Panc1 (cell line): ENCODE measurements around the gene WRAP73. TPM values are rescaled to one million over a fixed set of nuclear protein-coding genes. Genes with fewer than 3 reads are reported as not detected.

Experiments
- ATAC-seq: fragments of 200-7000 bp; cut with Tn5 transposase; 2 replicates; pipeline ENCODE4 v1.9.1; 2020; ENCODE audit warnings: mild to moderate bottlenecking, moderate library complexity
- BruUV-seq: library from RNA; stranded (reverse); fragments of 400-500 nt; replicated peaks from 2 replicates; lab custom pipeline; 2021; lab: Mats Ljungman, UMichigan
- CTCF ChIA-PET: fragments of 300-600 bp; sonication (Branson Sonifier 250); formaldehyde crosslinking; loops from one replicate; lab custom pipeline; 2022; ENCODE audit warnings: antibody characterized with exemption; lab: Charles Lee
- POLR2A ChIA-PET: fragments of 300-600 bp; sonication (Branson Sonifier 250); formaldehyde crosslinking; loops from one replicate; lab custom pipeline; 2022; ENCODE audit warnings: antibody characterized with exemption; lab: Charles Lee
- DNase-seq: peaks from one replicate; pipeline ENCODE4 v3.0.0-alpha.2; 2010; ENCODE audit warnings: low read depth, low spot score
- H3K27ac ChIP-seq: 2 replicates; pipeline ENCODE4 v1.5.1; 2011; ENCODE audit warnings: mild to moderate bottlenecking, low read length, inconsistent platforms
- H3K27me3 ChIP-seq: fragments of 200-500 bp; sonication (Bioruptor generic); 2 replicates; pipeline ENCODE4 v1.6.0; 2014; ENCODE audit warnings: low read length, inconsistent platforms; ENCODE audit not compliant: control insufficient read depth, insufficient read depth
- H3K36me3 ChIP-seq: fragments of 200-500 bp; sonication (Bioruptor generic); 2 replicates; pipeline ENCODE4 v1.5.1; 2014; ENCODE audit warnings: inconsistent platforms, mild to moderate bottlenecking, low read length, moderate library complexity; ENCODE audit not compliant: control insufficient read depth, insufficient read depth
- H3K4me1 ChIP-seq: 2 replicates; pipeline ENCODE4 v1.5.1; 2011; ENCODE audit warnings: inconsistent platforms, mild to moderate bottlenecking, low read length, moderate library complexity; ENCODE audit not compliant: control insufficient read depth, insufficient read depth
- H3K4me3 ChIP-seq, 2 experiments: 2 replicates each; pipeline ENCODE4 v1.5.1; 2011 to 2012; ENCODE audit warnings: low read depth in 2 of 2, low read length in 2 of 2, mild to moderate bottlenecking in 2 of 2, inconsistent platforms in 1 of 2, moderate library complexity in 1 of 2
- H3K9me3 ChIP-seq: fragments of 200-500 bp; sonication (Bioruptor generic); 2 replicates; pipeline ENCODE4 v1.5.1; 2014; ENCODE audit warnings: low read depth, mild to moderate bottlenecking, inconsistent platforms, low read length, moderate library complexity; ENCODE audit not compliant: control insufficient read depth, insufficient read depth
- POLR2AphosphoS5 ChIP-seq: IDR thresholded peaks from 2 replicates; pipeline ENCODE4 v1.6.1; 2012; ENCODE audit warnings: mild to moderate bottlenecking, low read depth, low read length, moderate library complexity
- SIN3A ChIP-seq: IDR thresholded peaks from 2 replicates; pipeline ENCODE4 v1.6.1; 2012; ENCODE audit warnings: low read depth, mild to moderate bottlenecking, low read length, moderate library complexity, borderline replicate concordance; ENCODE audit not compliant: insufficient read depth
- TCF7L2 ChIP-seq: IDR thresholded peaks from 2 replicates; pipeline ENCODE4 v1.6.1; 2011; ENCODE audit warnings: mild to moderate bottlenecking, low read depth, low read length, inconsistent platforms
- in situ Hi-C: cut with HindIII; loops from 2 replicates; pipeline ENCODE4 v1.10.0; 2016; ENCODE audit warnings: low sequenced_read_pairs, low pct_unique_long_range_greater_than_20kb
- intact Hi-C: fragments of 100-400 bp; cut with micrococcal nuclease; formaldehyde crosslinking; loops from one replicate; pipeline ENCODE4 v1.10.0; 2022; ENCODE audit not compliant: unreplicated experiment
- total RNA-seq: library from RNA; stranded (reverse); gene quantifications from one replicate; pipeline ENCODE4 v1.2.1, GENCODE V29; 2021; ENCODE audit not compliant: unreplicated experiment
- TF ChIP-seq, protein P1 (sequence below): fragments of 450-650 bp; IDR thresholded peaks from 2 replicates; pipeline ENCODE4 v1.5.1; 2017; ENCODE audit warnings: mild to moderate bottlenecking
- TF ChIP-seq, protein P2 (sequence below), 2 experiments: IDR thresholded peaks; 2 replicates each; pipeline ENCODE4 v1.6.1; 2011 to 2012; ENCODE audit warnings: low read depth in 2 of 2, control low read depth in 1 of 2, low read length in 1 of 2, mild to moderate bottlenecking in 1 of 2, moderate library complexity in 1 of 2; ENCODE audit not compliant: insufficient read depth in 1 of 2

WRAP73 gene
- total RNA-seq, 1 experiment from 2014 or later: 27.1 TPM

DNA sequence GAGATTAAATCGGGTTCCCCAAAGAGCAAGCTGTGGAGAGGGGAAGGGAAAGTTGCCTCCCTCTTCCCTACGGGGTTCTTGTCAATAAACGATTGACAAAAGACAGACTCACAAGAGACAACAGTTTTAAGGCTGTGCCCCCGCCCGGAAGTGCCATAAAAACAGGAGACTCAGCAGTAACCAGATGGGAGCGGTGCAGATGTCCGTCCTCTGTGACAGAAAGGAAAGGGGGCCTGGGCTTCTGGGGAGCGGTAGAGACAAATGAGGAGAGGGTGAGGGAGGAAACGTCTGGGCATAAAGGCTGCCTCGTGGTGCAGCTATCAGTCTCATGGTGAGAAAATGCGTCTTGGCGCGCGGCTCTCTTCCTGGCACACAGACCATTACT lies 8.3 kb upstream of the WRAP73 start:
- H3K4me3 ChIP-seq: no peak overlapping the region
- no peaks in the 10 kb centered on the region for H3K9me3 ChIP-seq
- DNase-seq: no peak
- in situ Hi-C loops: no loop called here
- ChIA-PET POLR2A (interaction anchor here (0.8 kb wide), 1 partner anchor 10 kb away, joined by 5 read pairs; no protein-coding TSS in a partner anchor), CTCF (no interaction called here)
- H3K27ac ChIP-seq: peak overlapping the region; percentile 25; the same call in 1 of the 2 replicates
- no peaks in the 10 kb centered on the region for H3K36me3 ChIP-seq
- H3K4me1 ChIP-seq: peaks cover 3% of the 10 kb centered on the region
- intact Hi-C loops: loop anchor here (10.0 kb wide), 1 partner anchor 67 kb away; no protein-coding TSS in a partner anchor
- no peaks in the 10 kb centered on the region for H3K27me3 ChIP-seq
- no TSS peak for BruUV-seq
- no peak for TF ChIP-seq POLR2AphosphoS5
- TF ChIP-seq, protein P1, sequence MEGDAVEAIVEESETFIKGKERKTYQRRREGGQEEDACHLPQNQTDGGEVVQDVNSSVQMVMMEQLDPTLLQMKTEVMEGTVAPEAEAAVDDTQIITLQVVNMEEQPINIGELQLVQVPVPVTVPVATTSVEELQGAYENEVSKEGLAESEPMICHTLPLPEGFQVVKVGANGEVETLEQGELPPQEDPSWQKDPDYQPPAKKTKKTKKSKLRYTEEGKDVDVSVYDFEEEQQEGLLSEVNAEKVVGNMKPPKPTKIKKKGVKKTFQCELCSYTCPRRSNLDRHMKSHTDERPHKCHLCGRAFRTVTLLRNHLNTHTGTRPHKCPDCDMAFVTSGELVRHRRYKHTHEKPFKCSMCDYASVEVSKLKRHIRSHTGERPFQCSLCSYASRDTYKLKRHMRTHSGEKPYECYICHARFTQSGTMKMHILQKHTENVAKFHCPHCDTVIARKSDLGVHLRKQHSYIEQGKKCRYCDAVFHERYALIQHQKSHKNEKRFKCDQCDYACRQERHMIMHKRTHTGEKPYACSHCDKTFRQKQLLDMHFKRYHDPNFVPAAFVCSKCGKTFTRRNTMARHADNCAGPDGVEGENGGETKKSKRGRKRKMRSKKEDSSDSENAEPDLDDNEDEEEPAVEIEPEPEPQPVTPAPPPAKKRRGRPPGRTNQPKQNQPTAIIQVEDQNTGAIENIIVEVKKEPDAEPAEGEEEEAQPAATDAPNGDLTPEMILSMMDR: no peak
- TF ChIP-seq TCF7L2: no peak
- TF ChIP-seq, protein P2, sequence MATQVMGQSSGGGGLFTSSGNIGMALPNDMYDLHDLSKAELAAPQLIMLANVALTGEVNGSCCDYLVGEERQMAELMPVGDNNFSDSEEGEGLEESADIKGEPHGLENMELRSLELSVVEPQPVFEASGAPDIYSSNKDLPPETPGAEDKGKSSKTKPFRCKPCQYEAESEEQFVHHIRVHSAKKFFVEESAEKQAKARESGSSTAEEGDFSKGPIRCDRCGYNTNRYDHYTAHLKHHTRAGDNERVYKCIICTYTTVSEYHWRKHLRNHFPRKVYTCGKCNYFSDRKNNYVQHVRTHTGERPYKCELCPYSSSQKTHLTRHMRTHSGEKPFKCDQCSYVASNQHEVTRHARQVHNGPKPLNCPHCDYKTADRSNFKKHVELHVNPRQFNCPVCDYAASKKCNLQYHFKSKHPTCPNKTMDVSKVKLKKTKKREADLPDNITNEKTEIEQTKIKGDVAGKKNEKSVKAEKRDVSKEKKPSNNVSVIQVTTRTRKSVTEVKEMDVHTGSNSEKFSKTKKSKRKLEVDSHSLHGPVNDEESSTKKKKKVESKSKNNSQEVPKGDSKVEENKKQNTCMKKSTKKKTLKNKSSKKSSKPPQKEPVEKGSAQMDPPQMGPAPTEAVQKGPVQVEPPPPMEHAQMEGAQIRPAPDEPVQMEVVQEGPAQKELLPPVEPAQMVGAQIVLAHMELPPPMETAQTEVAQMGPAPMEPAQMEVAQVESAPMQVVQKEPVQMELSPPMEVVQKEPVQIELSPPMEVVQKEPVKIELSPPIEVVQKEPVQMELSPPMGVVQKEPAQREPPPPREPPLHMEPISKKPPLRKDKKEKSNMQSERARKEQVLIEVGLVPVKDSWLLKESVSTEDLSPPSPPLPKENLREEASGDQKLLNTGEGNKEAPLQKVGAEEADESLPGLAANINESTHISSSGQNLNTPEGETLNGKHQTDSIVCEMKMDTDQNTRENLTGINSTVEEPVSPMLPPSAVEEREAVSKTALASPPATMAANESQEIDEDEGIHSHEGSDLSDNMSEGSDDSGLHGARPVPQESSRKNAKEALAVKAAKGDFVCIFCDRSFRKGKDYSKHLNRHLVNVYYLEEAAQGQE (IDR thresholded peaks at IDR 0.05; ENCODE audit: insufficient read depth in 1 of 2, low read depth in 2 of 2, low read length in 1 of 2): no peak
- TF ChIP-seq SIN3A: no peak
- no peak for ATAC-seq

DNA sequence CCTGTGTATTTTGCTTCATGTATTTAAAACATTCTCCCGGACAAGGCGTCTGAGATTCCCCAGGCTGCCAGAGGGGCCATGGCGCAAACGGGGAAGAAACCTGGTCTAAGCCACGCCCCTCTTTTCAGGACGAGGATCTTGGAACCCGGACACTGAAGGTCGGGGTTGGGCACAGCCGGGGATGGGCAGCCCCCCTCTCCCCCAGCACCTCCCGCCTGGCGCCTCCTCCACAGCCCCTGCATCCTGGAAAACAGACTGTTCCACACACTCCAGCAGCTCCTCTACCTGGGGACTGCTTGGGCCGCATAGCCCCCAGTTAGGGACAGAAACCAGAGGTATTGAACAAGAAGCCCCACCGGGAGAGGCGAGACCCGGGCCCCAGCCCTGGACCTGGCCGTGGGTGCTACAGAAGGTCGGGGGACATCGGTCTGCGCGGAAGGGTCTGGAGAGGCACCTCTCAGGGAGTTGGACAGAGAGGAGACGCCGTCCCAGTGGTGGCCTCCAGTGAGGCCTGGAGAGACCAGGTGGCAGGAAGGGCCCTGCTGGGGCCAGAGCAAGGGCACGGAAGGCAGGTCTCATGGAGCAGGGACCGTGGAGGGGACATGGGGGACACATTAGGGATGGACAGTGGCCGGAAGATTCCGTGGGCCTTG lies 7.8 kb upstream of the WRAP73 start:
- no peak for TF ChIP-seq SIN3A
- no peak for TF ChIP-seq TCF7L2
- no peaks in the 10 kb centered on the region for H3K9me3 ChIP-seq
- in situ Hi-C loops (no loop called here), intact Hi-C loops (loop anchor here (10.0 kb wide), 1 partner anchor 67 kb away; no protein-coding TSS in a partner anchor)
- ChIA-PET POLR2A (no interaction called here), CTCF (no interaction called here)
- DNase-seq (no peak), ATAC-seq (no peak)
- H3K4me1 ChIP-seq: peaks cover 7% of the 10 kb centered on the region
- H3K27ac ChIP-seq: peak overlapping the region; percentile 25; the same call in 1 of the 2 replicates
- BruUV-seq: no TSS peak
- no peaks in the 10 kb centered on the region for H3K36me3 ChIP-seq
- H3K4me3 ChIP-seq: no peak overlapping the region
- no peaks in the 10 kb centered on the region for H3K27me3 ChIP-seq

DNA sequence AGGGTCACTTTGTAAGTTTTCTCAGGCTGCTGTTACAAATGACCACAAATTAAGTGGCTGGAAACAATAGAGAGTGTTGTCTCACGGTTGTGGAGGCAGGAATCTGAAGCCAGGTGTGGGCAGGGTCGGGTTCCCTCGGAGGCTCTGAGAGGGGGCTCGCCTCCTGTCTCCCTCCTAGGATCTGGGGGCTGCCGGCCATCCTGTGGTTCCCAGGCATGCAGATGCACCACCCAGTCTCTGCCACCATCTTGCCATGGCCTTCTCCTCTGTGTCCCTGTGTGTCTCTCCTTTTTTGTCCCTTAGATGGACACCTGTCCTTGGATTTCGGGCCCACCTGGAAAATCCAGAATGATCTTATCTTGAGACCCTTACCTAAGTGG lies 7.2 kb upstream of the WRAP73 start:
- Histone ChIP-seq H3K27me3 (no peaks in the 10 kb centered on the region), H3K27ac (no peak overlapping the region), H3K36me3 (no peaks in the 10 kb centered on the region), H3K4me1 (peaks cover 4% of the 10 kb centered on the region; the same call in 1 of the 2 replicates), H3K9me3 (no peaks in the 10 kb centered on the region), H3K4me3 (no peak overlapping the region)
- CTCF ChIA-PET: no interaction called here
- in situ Hi-C loops (no loop called here), intact Hi-C loops (loop anchor here (10.0 kb wide), 1 partner anchor 68 kb away; no protein-coding TSS in a partner anchor)
- DNase-seq (no peak), ATAC-seq (no peak)
- TF ChIP-seq, protein P1: no peak
- no peak for TF ChIP-seq TCF7L2
- TF ChIP-seq SIN3A: no peak
- TF ChIP-seq, protein P2 (IDR thresholded peaks at IDR 0.05; ENCODE audit: insufficient read depth in 1 of 2, low read depth in 2 of 2, low read length in 1 of 2): no peak
- TF ChIP-seq POLR2AphosphoS5: no peak
- BruUV-seq: no TSS peak
- POLR2A ChIA-PET: no interaction called here
